ENCODE results near the gene SLC4A11.
A peak's percentile ranks its signal among the peaks of the same experiment; 100 is the strongest.

Gene SLC4A11

DNA sequence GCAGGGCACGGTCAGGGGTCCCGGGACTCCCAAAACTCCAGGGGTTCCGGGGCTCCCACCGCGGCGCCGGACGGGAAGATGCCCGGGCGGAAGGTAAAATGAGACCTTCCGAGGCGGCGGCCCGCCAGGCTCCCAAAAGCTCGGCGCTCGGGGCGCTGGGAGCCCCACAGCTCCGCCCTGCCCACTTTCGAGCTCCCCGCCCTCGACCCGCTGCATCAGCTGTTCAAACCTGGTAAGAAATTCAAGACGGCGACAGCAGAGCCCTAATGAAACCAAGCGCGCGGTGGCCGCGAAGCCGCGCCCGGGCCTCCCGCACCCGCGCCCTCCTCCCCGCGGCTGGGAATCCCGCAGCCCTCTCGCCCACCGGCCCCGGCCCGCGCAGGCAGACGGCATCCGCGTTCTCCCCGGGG, 369 bp downstream of the SLC4A11 start:
- H3K27ac ChIP-seq: peak overlapping the region; percentile 50; the same call in 1 of the 2 replicates
- TF ChIP-seq, protein P1, sequence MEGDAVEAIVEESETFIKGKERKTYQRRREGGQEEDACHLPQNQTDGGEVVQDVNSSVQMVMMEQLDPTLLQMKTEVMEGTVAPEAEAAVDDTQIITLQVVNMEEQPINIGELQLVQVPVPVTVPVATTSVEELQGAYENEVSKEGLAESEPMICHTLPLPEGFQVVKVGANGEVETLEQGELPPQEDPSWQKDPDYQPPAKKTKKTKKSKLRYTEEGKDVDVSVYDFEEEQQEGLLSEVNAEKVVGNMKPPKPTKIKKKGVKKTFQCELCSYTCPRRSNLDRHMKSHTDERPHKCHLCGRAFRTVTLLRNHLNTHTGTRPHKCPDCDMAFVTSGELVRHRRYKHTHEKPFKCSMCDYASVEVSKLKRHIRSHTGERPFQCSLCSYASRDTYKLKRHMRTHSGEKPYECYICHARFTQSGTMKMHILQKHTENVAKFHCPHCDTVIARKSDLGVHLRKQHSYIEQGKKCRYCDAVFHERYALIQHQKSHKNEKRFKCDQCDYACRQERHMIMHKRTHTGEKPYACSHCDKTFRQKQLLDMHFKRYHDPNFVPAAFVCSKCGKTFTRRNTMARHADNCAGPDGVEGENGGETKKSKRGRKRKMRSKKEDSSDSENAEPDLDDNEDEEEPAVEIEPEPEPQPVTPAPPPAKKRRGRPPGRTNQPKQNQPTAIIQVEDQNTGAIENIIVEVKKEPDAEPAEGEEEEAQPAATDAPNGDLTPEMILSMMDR (conservative IDR thresholded peaks at IDR 0.05): no peak

DNA sequence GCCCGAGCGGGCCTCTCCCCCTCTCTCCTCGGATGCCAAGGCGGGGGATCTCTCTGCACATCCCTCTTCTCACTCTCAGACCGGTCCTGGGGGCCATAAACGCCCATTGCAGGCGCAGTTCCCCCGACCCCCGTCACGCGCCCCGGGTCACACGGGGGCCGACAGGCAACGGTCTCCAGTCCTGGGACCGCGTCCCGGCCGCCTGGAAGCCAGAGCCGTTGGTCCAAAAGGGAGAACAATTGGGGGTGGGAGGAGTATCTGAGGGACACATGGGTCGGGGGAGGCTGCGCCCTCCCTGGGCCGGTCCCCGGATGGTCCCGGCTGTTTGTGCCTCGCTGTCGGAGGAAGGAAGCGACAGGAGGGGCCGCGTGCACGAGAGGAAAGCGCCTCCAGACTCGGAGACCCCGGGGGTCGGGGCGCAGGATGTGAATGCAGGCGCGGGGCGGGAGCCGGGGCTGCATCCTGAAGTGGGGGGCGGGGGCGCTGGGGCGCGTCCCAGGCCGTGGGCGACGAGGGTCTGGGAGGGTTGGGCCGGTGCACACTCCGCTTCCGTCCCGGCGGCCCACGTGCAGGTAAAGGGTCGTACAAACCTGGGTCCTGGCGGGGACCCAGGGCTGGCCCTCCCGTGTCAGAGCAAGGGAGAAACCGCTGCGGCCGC, 903 bp downstream of the SLC4A11 start:
- TF ChIP-seq, protein P1 (conservative IDR thresholded peaks at IDR 0.05): no peak

DNA sequence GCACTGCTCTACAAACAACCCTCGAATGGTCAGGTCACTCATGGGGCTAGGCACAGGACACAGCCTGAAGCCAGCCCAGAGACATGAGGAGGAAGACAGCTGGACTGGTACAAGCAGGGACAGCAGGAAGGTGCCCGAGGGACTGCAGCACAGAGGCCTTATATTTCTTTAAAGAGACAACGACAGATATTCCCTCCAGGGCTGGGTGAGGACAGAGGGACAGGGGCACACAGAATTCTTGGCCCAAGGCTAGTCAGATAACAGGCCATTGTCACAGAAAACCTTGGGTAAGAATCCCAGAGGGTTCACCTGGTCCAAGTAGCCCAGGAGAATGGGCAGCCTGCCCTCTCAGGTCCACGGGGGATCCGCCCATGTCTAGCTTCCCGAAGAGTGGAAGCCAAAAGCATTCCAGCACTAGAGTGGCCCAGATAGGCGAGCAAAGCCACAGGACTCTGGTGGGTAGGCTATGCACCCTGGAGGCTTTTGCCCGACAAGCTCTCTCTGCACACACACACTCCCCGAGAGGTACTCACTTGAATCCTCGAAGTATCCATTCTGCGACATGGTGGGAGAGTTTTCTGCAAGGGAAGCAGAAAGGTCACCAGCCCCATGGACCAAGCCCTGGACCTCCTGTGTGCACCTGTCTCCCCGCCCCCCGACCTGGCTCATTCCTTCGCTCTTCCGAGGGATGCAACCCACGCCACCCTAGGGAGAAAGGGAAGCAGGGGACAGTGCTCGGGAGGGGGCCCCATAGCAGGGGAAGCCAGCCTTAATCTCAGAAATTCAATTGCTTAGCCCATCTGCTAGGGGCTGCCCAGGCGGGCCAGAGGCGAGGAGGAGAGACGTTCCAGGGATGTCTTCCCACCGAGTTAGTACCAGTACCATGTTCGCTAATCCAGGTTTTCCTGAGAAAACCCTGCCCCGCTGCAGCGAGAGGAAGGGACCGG, 1.7 kb downstream of the SLC4A11 start:
- TF ChIP-seq, protein P1 (conservative IDR thresholded peaks at IDR 0.05): no peak
- H3K27ac ChIP-seq: no peak overlapping the region

More for the DNA sequence above, 903 bp downstream of the SLC4A11 start:
- H3K27ac ChIP-seq: peak overlapping the region; percentile 50; the same call in 1 of the 2 replicates

DNA sequence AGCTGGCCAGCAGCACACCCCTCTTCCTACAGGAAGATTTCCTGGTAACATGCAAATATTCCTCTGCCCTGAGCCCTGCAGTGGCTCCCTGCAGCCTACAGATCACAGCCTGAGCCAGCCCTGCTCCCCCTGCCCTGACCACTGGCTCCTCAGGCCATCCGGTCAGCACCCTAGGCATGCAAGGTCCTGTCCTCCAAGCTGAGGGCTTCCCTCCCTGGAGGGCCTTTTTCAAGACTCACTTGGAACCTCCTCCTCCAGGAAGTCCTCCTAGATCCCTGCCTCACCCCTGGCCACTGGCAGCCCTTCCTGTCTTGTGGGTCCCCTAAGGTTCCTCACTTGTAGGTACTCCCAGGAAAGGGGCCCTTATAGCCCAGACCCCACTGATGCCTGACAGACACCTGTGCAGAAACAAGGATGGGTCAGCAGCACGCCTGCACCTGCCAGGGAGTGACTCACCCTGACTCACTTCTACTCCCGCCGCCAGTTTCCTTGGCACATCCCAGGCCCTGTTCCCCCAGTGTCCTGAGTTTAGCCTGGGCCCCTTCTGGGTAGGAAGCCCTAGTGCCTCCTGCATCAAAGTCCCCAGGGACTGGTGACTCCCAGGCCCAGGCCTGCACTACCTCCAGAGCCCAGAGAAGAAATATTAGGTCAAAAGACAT, 3.2 kb downstream of the SLC4A11 start:
- no peak overlapping the region for H3K27ac ChIP-seq
- TF ChIP-seq, protein P1 (conservative IDR thresholded peaks at IDR 0.05): no peak

DNA sequence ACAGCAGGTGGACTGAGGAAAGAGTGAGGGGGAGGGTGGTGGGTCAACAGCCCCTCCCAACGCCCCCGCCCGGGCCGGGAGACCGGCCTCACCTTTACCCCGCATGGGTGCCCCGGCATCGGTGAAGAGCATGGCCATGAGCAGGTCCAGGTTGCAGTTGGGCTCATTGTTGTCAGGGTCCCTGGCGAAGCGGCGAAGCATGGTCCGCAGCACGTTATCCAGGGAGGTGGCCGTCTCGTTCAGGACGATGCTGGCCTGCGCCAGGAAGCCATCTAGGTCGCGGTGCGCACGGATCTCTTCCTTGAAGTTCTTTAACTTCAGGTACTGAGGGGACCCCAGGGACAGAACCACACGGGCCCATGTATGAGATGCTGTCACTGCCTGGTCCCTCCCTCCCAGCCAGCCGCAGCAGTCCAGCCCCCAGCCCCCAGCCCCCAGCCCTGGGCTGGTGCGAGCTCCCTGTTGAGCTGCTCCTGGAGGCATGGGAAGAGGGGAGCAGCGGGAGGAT, 4.9 kb downstream of the SLC4A11 start:
- TF ChIP-seq, protein P1 (conservative IDR thresholded peaks at IDR 0.05): no peak
- H3K27ac ChIP-seq: no peak overlapping the region

DNA sequence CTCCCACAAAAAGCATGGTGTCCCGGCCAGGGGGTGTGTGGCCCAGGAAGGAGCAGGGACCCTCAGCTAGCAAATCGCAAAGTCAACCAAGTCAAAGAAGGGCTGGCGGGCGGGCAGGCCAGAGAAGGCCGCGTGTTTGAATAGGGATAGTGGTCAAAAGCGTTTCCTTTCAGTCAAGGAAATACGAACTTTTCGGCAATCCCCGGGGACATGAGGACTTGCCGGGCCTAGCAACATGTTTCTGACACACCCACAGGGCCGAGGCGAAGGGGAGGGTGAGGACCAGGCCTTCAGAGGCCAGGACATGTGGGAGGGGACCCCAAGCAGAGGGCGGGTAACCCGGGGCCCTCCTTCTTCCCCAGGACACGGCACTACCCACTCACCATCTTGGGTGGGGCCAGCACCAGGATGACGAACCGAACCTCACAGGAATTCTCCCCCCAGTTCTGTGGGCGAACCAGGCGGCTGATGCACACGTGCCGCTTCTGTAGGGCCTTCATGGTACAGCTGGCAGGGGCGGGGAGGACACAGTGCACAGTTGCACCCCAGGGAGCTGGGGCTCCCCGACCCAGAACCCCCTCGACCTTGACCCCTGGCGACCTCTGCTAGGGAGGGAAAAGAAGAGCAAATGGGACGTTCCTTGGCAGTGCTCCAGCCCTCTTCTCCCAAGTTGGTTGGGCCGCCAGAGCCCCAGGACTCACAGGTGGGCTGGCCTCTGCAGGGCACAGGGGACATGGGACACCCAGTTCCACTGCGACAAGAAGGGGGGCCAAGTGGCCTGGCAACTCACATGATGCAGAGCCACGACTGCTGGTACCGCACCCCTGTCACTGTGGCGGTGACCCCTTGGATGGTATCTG, 5.6 kb downstream of the SLC4A11 start:
- TF ChIP-seq, protein P1 (conservative IDR thresholded peaks at IDR 0.05): no peak

More for the DNA sequence above, 5.6 kb downstream of the SLC4A11 start:
- no peak overlapping the region for H3K27ac ChIP-seq

Data from VCaP (cell line).